Transverse colon (tissue), 4 donors: ENCODE data around the gene CDH6. TPM values are rescaled to one million over a fixed set of nuclear protein-coding genes. Genes with fewer than 3 reads are reported as not detected.

ENCODE experiments used
- DNase-seq: peaks from one replicate; pipeline ENCODE4 v3.0.0-alpha.2; 2019
- H3K27ac ChIP-seq, 4 donors: fragments of 200-600 bp; sonication (generic); 2 replicates each; pipeline ENCODE4 v1.5.1; 2016 to 2018; ENCODE audit warnings: inconsistent platforms in 4 of 4
- H3K27me3 ChIP-seq: fragments of 200-600 bp; sonication (generic); 2 replicates; pipeline ENCODE4 v1.5.1; 2017; ENCODE audit warnings: inconsistent platforms
- H3K36me3 ChIP-seq, 4 donors: fragments of 200-600 bp; sonication (generic); 2 replicates each; pipeline ENCODE4 v1.5.1; 2017 to 2019; ENCODE audit warnings: inconsistent platforms in 4 of 4
- H3K4me1 ChIP-seq, 4 donors: fragments of 200-600 bp; sonication (generic); 2 replicates each; pipeline ENCODE4 v1.5.1; 2017 to 2020; ENCODE audit warnings: inconsistent platforms in 4 of 4
- H3K4me3 ChIP-seq, 4 donors: fragments of 200-600 bp; sonication (generic); 1 replicate in 1 of 4; 2 replicates in 3 of 4; pipeline versions ENCODE4 v1.5.1 to v1.6.1; 2017 to 2019; ENCODE audit warnings: inconsistent platforms in 4 of 4
- H3K9me3 ChIP-seq, 2 donors: fragments of 200-600 bp; sonication (generic); 2 replicates each; pipeline ENCODE4 v1.5.1; 2017 to 2019; ENCODE audit warnings: inconsistent platforms in 2 of 2
- CTCF ChIP-seq, 5 experiments: fragments of 200-600 bp in 3 of 5; fragments of 450-650 bp in 2 of 5; sonication (generic) in 3 of 5; IDR thresholded peaks; 1 replicate in 2 of 5; 2 replicates in 3 of 5; pipeline ENCODE4 v1.5.1; 2016 to 2017; ENCODE audit warnings: antibody characterized with exemption in 5 of 5, inconsistent platforms in 3 of 5, mild to moderate bottlenecking in 2 of 5, moderate library complexity in 1 of 5
- EP300 ChIP-seq: sonication (generic); formaldehyde crosslinking; IDR thresholded peaks from one replicate; pipeline ENCODE4 v1.6.1; 2017; ENCODE audit warnings: antibody characterized with exemption, low read depth
- POLR2A ChIP-seq: fragments of 450-650 bp; IDR thresholded peaks from one replicate; pipeline ENCODE4 v1.6.1; 2016; ENCODE audit warnings: antibody characterized with exemption, mild to moderate bottlenecking, moderate library complexity
- POLR2AphosphoS5 ChIP-seq, 3 donors: sonication (generic); formaldehyde crosslinking; IDR thresholded peaks; one replicate each; pipeline ENCODE4 v1.6.1; 2016; ENCODE audit warnings: antibody characterized with exemption in 3 of 3
- WGBS, 2 donors: methylation state at CpG; one replicate each; pipeline ENCODE4 v1.1.5; 2018; ENCODE audit warnings: low coverage in 1 of 2; 5-methylcytosine and 5-hydroxymethylcytosine counted together
- in situ Hi-C, 4 donors: fragments of 200-750 bp; cut with MboI; loops; one replicate each; pipeline versions ENCODE4 v1.15.0 to v1.15.1; 2017; ENCODE audit warnings: low sequenced_read_pairs in 3 of 4, low pct_ligation_motif_present in 1 of 4, low pct_unique_long_range_greater_than_20kb in 1 of 4
- intact Hi-C: fragments of 100-400 bp; cut with DNase I; formaldehyde crosslinking; loops from one replicate; pipeline ENCODE4 v1.15.1; 2023; ENCODE audit warnings: low total_unique reads
- total RNA-seq, 4 donors: library from RNA; depleted of rRNA; stranded (reverse); fragments of >200 nt; gene quantifications; one replicate each; pipeline ENCODE4 v1.1.0, GENCODE V29; 2016

Gene CDH6
- total RNA-seq, 4 donors from 2014 or later: 0.60 to 1.2 (median 0.93) TPM

- 77 to 78% methylated on average over 3 to 4 of the region's 4 CpGs for WGBS, 2 donors
- in situ Hi-C loops: no loop called here
- intact Hi-C loops: no loop called here
Measured at GRCh38 chr5:31280210-31280609, 86.7 kb downstream of the CDH6 start.

GRCh38 chr5:31283326-31283725 lies 89.8 kb downstream of the CDH6 start:
- no peak for DNase-seq
- Histone ChIP-seq H3K4me3 (no peak overlapping the region), H3K27ac (no peak overlapping the region), H3K36me3 (no peaks in the 10 kb centered on the region), H3K9me3 (no peaks in the 10 kb centered on the region), H3K27me3 (no peaks in the 10 kb centered on the region), H3K4me1 (no peaks in the 10 kb centered on the region)
- in situ Hi-C loops (no loop called here), intact Hi-C loops (no loop called here)
- WGBS, 2 donors: 44 to 78% methylated on average over 2 to 3 of the region's 3 CpGs
- TF ChIP-seq EP300: no peak
- no peak for TF ChIP-seq CTCF (IDR thresholded peaks at IDR 0.05)
- TF ChIP-seq POLR2AphosphoS5 (IDR thresholded peaks at IDR 0.05): no peak
- TF ChIP-seq POLR2A: no peak

More at GRCh38 chr5:31280210-31280609, 86.7 kb downstream of the CDH6 start:
- Histone ChIP-seq H3K9me3 (no peaks in the 10 kb centered on the region), H3K4me1 (no peaks in the 10 kb centered on the region), H3K27me3 (no peaks in the 10 kb centered on the region), H3K4me3 (no peak overlapping the region), H3K36me3 (no peaks in the 10 kb centered on the region), H3K27ac (no peak overlapping the region)
- TF ChIP-seq POLR2AphosphoS5 (IDR thresholded peaks at IDR 0.05) (no peak), CTCF (IDR thresholded peaks at IDR 0.05) (no peak), EP300 (no peak)
- DNase-seq: no peak

GRCh38 chr5:31285025-31285424 lies 91.5 kb downstream of the CDH6 start:
- no peaks in the 10 kb centered on the region for H3K27me3 ChIP-seq
- H3K36me3 ChIP-seq: no peaks in the 10 kb centered on the region
- no peaks in the 10 kb centered on the region for H3K4me1 ChIP-seq
- DNase-seq: no peak
- intact Hi-C loops: no loop called here
- no peak for TF ChIP-seq CTCF (IDR thresholded peaks at IDR 0.05)
- no peak for TF ChIP-seq EP300
- TF ChIP-seq POLR2A: no peak
- TF ChIP-seq POLR2AphosphoS5 (IDR thresholded peaks at IDR 0.05): no peak
- WGBS, 2 donors: 71 to 80% methylated on average over 2 of the region's 2 CpGs
- in situ Hi-C loops: no loop called here
- H3K4me3 ChIP-seq: no peak overlapping the region
- H3K27ac ChIP-seq: no peak overlapping the region
- no peaks in the 10 kb centered on the region for H3K9me3 ChIP-seq

GRCh38 chr5:31287985-31288384 lies 94.5 kb downstream of the CDH6 start:
- Histone ChIP-seq H3K4me3 (no peak overlapping the region), H3K4me1 (no peaks in the 10 kb centered on the region), H3K9me3 (no peaks in the 10 kb centered on the region), H3K36me3 (no peaks in the 10 kb centered on the region), H3K27ac (no peak overlapping the region), H3K27me3 (no peaks in the 10 kb centered on the region)
- no peak for DNase-seq
- TF ChIP-seq POLR2A (no peak), CTCF (IDR thresholded peaks at IDR 0.05) (no peak), EP300 (no peak)
- in situ Hi-C loops (no loop called here), intact Hi-C loops (no loop called here)
